Stimulated activated CD4-positive, alpha-beta T cell treated with anti-CD3 and anti-CD28 coated beads, Interleukin-15, amount 100 ng/mL, for 48 hours (primary cell): Measurements from ENCODE around the gene YY1AP1.
"Not testable (repeated sequence)": the region's sequence is repeated elsewhere in the genome, so short reads cannot be mapped to it uniquely, and the experiment has no call there.

Experiments used
- DNase-seq, 2 donors: peaks; one replicate each; pipeline ENCODE4 v3.0.0-alpha.2; 2020; ENCODE audit warnings: low read depth in 2 of 2

The YY1AP1 gene, protein sequence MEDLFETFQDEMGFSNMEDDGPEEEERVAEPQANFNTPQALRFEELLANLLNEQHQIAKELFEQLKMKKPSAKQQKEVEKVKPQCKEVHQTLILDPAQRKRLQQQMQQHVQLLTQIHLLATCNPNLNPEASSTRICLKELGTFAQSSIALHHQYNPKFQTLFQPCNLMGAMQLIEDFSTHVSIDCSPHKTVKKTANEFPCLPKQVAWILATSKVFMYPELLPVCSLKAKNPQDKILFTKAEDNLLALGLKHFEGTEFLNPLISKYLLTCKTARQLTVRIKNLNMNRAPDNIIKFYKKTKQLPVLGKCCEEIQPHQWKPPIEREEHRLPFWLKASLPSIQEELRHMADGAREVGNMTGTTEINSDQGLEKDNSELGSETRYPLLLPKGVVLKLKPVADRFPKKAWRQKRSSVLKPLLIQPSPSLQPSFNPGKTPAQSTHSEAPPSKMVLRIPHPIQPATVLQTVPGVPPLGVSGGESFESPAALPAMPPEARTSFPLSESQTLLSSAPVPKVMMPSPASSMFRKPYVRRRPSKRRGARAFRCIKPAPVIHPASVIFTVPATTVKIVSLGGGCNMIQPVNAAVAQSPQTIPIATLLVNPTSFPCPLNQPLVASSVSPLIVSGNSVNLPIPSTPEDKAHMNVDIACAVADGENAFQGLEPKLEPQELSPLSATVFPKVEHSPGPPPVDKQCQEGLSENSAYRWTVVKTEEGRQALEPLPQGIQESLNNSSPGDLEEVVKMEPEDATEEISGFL

DNA sequence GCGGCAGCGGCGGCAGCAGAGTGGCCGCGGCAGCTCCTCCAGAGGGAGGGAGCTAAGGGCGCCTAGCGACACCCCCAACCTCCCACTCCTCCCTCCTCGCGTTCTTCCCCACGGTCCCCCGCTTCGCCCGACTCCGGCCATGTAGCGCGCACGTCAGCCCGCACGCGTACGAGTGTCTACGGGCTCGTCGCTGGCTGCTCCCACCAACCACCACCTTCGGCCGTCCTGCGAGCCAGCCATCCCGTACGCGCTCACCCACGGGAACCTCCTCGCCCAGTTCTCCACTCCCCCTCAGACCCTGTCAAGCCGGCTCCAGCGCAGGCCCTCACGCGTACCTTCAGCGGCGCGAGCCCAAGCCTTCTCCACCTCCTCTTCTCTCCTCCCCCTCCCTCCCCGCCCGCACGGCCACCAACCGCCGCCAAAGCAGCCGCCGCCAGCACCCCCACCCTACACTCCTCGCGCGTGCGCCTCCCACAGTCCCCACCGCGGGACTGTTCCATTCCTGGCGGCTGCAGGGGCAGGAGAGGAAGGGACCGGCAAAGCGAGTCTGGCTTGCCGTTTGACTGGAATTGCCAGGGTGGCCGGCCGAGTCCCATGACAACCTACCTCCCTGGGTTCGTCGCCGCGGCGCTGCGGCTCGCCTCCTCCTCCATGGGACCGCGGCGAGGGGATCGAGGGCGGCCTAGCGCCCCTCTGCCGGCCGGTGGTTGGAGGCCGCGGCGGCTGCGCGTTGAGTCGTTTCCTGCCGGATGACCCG is at the start of gene YY1AP1:
Gene YY1AP1 (minus strand): TSS at position 451 of the 757 bp plus-strand sequence. CDS start 8,338 bp downstream, outside the sequence.
- DNase-seq: peak; percentile 82 to 90

DNA sequence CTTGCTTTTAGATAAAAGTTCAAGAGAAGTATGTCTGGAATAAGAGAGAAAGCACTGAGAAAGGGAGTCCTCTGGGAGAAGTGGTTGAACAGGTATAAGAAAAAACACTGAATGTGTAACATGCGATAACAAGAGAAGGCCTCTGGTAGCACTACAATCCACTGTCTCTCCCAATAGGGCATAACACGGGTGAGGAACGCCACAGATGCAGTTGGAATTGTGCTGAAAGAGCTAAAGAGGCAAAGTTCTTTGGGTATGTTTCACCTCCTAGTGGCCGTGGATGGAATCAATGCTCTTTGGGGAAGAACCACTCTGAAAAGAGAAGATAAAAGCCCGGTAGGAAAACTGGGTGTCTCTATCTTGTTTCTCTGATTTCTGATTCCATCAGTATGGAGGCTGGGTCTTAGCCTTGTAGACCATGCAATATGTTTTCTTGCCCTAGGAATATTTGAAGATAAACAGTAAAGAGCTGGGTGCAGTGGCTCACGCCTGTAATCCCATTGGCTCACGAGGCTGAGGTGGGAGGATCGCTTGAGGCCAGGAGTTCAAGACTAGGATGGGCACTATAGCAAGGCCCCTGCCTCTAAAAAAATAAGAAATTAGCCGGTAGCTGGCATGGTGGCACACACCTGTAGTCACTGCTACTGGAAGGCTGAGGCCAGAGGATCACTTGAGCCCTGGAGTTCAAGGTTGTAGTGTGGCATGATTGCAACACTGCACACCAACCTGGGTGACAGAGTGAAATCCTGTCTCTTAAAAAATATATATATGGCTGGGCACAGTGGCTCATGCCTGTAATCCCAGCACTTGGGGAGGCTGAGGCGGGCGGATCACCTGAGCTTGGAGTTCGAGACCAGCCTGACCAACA is 40.7 kb upstream of the YY1AP1 start:
- DNase-seq: peak in 1 of 2 donors; percentile 10

DNA sequence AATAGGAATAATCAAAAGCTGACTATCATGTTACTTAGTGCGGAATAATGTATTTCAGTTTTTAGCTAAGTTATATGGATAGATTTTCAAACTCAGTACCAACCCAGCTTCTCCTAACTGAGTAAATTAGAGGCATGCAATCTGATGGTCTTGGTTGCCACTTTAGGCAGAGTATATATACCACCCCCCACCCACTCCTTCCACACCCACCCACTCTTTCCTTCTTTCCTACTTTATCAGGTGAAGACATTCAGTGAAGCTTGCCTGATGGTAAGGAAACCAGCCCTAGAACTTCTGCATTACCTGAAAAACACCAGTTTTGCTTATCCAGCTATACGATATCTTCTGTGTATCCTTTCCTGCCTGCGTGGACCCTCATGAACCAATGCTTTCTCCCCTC is 36.6 kb upstream of the YY1AP1 start:
- no peak for DNase-seq

GRCh38 chr1:155719703-155720102 is 31.1 kb upstream of the YY1AP1 start:
- no peak for DNase-seq

DNA sequence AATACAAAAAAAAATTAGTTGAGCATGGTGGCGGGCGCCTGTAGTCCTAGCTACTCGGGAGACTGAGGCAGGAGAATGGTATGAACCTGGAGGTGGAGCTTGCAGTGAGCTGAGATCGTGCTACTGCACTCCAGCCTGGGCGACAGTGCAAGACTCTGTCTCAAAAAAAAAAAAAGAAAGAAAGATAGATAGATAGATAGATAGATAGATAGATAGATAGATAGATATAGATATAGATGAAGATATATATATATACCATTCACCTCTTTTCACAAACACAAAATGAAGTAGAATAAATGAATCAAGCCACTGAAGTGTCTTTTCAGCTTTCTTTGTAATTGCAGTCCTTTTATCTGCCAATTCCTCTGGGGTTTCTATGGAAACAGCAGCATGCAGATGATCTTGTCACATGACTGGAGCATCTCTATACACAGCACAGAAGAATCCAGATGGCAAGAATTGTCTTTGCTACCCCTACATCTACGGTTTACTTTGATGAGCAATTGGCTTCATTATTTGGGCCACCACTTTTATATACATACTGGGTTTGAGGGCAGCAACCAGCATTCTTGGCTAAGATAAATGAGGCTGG is 30.0 kb upstream of the YY1AP1 start:
- DNase-seq: not testable (repeated sequence)

DNA sequence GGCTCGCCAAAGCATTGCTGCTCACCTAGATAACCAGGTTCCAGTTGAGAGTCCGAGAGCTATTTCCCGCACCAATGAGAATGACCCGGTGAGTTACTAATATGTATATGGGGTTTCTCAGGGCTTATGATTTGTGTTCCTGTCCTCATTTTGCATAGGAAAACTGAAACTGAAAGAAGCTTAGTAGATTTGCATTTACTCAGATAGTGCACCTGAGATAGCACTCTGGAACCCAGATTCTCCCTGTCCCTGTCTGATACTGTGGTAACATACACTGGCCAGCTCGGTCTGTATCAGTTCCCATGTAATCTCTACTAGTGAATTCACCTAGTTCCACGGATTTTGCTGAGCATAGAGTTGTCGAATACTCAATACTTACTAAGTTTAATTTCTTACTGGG is 28.5 kb upstream of the YY1AP1 start:
- no peak for DNase-seq

DNA sequence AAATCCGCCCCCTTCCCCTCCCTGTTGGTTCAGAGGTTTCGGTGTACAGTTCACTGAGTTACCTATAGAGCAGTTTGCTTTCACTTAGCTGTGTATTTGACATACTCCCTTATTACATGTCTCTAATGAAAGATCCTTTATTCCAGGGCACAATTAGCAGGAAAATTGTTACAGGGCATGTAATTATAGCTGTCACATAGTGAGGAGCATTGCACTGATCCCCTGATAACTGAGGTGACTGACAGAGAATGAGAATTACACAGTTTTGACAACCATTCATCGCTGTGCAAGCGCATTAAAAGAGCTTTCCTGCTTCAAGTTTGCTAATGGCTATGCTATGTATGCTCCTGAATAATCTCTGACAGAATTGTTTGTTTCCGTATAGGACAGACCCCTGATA is 27.2 kb upstream of the YY1AP1 start:
- no peak for DNase-seq

- DNase-seq: not testable (repeated sequence)
Observed at GRCh38 chr1:155715056-155715455, 26.5 kb upstream of the YY1AP1 start.

- DNase-seq: no peak
Observed at GRCh38 chr1:155713075-155713474, 24.5 kb upstream of the YY1AP1 start.

DNA sequence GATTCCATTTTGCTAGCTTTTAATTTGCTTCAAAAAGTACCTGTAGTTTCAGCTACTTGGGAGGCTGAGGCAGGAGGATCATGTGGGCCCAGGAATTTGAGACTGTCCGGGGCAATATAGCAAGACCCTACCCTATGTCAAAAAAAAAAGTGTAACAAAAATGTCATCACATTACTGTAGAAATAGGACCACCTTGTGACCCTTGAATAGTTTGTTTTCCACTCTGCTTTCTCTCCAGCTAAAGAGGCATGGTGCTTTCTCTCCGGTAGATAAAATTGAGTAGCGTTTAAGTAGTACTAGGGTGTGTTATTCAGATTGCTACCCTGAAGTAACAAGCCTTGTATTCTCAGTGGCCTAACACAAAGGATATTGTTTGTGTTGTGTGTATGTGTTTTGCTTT is 24.1 kb upstream of the YY1AP1 start:
- not testable (repeated sequence) for DNase-seq

GRCh38 chr1:155711457-155711856 is 22.9 kb upstream of the YY1AP1 start:
- DNase-seq: not testable (repeated sequence)

GRCh38 chr1:155709391-155709790 is 20.8 kb upstream of the YY1AP1 start:
- no peak for DNase-seq

DNA sequence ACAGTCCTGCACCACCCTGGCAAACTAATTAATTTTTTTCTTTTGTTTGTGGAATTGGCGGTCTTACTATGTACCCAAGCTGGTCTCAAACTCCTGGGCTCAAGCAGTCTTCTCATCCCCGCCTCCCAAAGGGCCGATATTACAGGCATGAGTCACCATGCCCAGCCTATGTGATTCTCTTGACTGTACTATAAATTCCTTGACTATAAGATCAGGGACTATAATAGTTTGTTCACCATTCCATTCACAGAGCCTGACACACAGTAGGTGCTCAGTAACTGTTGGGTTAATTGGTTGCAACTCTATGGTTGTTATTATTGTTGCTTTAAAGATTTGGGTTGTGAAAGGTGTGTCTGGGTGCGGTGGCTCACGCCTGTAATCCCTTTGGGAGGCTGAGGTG is 17.6 kb upstream of the YY1AP1 start:
- DNase-seq: no peak

- not testable (repeated sequence) for DNase-seq
Observed at GRCh38 chr1:155704414-155704813, 15.8 kb upstream of the YY1AP1 start.

GRCh38 chr1:155703216-155703615 is 14.6 kb upstream of the YY1AP1 start:
- DNase-seq: no peak

DNA sequence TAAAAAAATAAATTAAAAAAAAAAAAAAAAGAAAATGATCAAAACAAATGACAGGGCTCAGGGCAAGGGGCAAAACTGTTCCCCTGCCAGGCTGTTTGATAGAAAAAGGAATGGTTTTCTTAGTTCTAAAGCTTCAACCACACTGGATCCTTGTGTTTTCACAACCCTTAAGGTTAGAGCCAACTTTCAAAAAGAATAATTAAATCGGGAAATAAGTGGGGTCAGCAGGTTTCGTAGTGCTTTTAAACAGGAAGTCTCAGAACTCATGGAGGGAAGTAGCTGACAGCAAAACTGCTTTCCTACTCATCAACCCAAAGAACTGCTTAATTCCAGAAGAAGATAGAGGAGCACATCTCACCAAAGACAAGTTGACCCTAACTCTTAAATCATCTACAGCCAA is 13.1 kb upstream of the YY1AP1 start:
- not testable (repeated sequence) for DNase-seq

DNA sequence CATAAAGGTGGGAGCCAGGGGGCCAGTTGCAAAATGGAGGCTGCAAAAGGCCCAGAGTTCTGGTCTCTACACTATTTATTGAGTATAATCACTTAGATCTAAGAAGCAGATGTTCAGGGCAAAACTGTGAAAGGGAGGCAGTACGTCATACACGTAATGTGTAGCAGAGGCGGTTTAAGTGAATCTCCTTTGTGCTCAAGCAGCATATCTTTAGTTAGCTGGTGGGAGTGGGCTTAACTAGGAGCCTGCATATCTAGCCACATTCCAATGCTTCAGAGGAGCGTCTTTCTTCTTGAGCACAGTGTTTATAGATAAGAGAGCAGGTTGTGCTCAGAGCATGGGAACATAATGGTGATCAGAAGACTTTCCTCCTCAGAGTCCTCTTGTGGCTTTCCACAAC is 10.5 kb upstream of the YY1AP1 start:
- not testable (repeated sequence) for DNase-seq

- no peak for DNase-seq
Observed at GRCh38 chr1:155698382-155699038, 9.9 kb upstream of the YY1AP1 start.

DNA sequence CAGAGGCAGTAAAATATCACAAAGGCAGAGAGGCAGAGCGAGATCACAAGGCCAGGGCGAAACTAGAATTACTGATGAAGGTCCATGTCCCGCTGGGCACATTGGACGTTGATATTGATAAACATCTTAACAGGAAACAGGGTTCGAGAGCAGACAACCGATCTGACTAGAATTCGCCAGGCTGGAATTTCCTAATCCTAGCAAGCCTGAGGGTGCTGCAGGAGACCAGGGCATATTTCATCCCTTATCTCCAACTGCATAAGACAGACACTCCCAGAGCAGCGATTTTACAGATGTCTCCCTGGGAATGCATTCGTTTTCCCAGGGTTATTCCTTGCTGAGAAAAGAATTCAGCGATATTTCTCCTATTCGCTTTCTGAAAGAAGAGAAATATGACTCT is 9.0 kb upstream of the YY1AP1 start:
- DNase-seq: not testable (repeated sequence)

GRCh38 chr1:155697046-155697445 is 8.5 kb upstream of the YY1AP1 start:
- DNase-seq: no peak
